Measurements from ENCODE around the gene MRPL43.
"Not testable (repeated sequence)": the region's sequence is repeated elsewhere in the genome, so short reads cannot be mapped to it uniquely, and the experiment has no call there.

Gene MRPL43

GRCh38 chr10:100982916-100983830 is 4.1 kb downstream of the MRPL43 start:
- no peak for DNase-seq (ENCODE audit: low spot score)

- no peak for DNase-seq (ENCODE audit: low spot score)
Measured at GRCh38 chr10:100981178-100981772, 6.0 kb downstream of the MRPL43 start.

- no peak for DNase-seq (ENCODE audit: low spot score)
Measured at GRCh38 chr10:100980711-100981110, 6.6 kb downstream of the MRPL43 start.

GRCh38 chr10:100980311-100980710 is 7.0 kb downstream of the MRPL43 start:
- no peak for DNase-seq (ENCODE audit: low spot score)

GRCh38 chr10:100979791-100980272 is 7.5 kb downstream of the MRPL43 start:
- no peak for DNase-seq (ENCODE audit: low spot score)

- DNase-seq (ENCODE audit: low spot score): no peak
Measured at GRCh38 chr10:100978901-100979195, 8.4 kb downstream of the MRPL43 start.

- DNase-seq (ENCODE audit: low spot score): no peak
Measured at GRCh38 chr10:100978121-100978900, 9.0 kb downstream of the MRPL43 start.

GRCh38 chr10:100977436-100977835 is 9.9 kb downstream of the MRPL43 start:
- no peak for DNase-seq (ENCODE audit: low spot score)

- DNase-seq (ENCODE audit: low spot score): no peak
Measured at GRCh38 chr10:100976906-100977305, 10.4 kb downstream of the MRPL43 start.

GRCh38 chr10:100975397-100975796 is 11.9 kb downstream of the MRPL43 start:
- not testable (repeated sequence) for DNase-seq (ENCODE audit: low spot score)

- DNase-seq (ENCODE audit: low spot score): no peak
Measured at GRCh38 chr10:100972904-100973535, 14.3 kb downstream of the MRPL43 start.

GRCh38 chr10:100972115-100972903 is 15.0 kb downstream of the MRPL43 start:
- no peak for DNase-seq (ENCODE audit: low spot score)

- DNase-seq (ENCODE audit: low spot score): no peak
Measured at GRCh38 chr10:100970914-100971811, 16.1 kb downstream of the MRPL43 start.

- DNase-seq (ENCODE audit: low spot score): peak; percentile 27
Measured at GRCh38 chr10:100970076-100970913, 17.0 kb downstream of the MRPL43 start.

GRCh38 chr10:100969187-100970075 is 17.9 kb downstream of the MRPL43 start, which contains the start of gene SEMA4G:
Gene SEMA4G (plus strand): TSS chr10:100969504. CDS start chr10:100972913, 3,409 bp downstream.
- peak; percentile 27 for DNase-seq (ENCODE audit: low spot score)

GRCh38 chr10:100968863-100969186 is 18.5 kb downstream of the MRPL43 start:
- DNase-seq (ENCODE audit: low spot score): no peak

- DNase-seq (ENCODE audit: low spot score): no peak
Measured at GRCh38 chr10:100968062-100968736, 19.1 kb downstream of the MRPL43 start.

- DNase-seq (ENCODE audit: low spot score): no peak
Measured at GRCh38 chr10:100967332-100967731, 20.0 kb downstream of the MRPL43 start.

All from CD4-positive, alpha-beta T cell treated with Interleukin-15 for 4 hours (primary cell).